Fibroblast of the aortic adventitia (primary cell): Measurements from ENCODE around the gene CFI. TPM values are rescaled to one million over a fixed set of nuclear protein-coding genes. Genes with fewer than 3 reads are reported as not detected.

ENCODE experiments used
- DNase-seq: peaks from one replicate; pipeline ENCODE4 v3.0.0-alpha.2; 2010; ENCODE audit warnings: low read depth
- H3K4me3 ChIP-seq: 2 replicates; pipeline ENCODE4 v1.5.1; 2011; ENCODE audit warnings: low read depth, mild to moderate bottlenecking, control low read depth, low read length, moderate library complexity
- total RNA-seq: library from RNA; depleted of rRNA; stranded (reverse); fragments of >200 nt; gene quantifications from 2 replicates; pipeline ENCODE4 v1.2.3, GENCODE V29; 2012; ENCODE audit warnings: low replicate concordance
- TF ChIP-seq, protein P1 (sequence below): IDR thresholded peaks from 2 replicates; pipeline ENCODE4 v1.5.1; 2011; ENCODE audit warnings: mild to moderate bottlenecking, low read length, control low read depth, inconsistent platforms; ENCODE audit not compliant: insufficient read depth

Gene CFI
- total RNA-seq, 1 donor = 17.6 TPM

DNA sequence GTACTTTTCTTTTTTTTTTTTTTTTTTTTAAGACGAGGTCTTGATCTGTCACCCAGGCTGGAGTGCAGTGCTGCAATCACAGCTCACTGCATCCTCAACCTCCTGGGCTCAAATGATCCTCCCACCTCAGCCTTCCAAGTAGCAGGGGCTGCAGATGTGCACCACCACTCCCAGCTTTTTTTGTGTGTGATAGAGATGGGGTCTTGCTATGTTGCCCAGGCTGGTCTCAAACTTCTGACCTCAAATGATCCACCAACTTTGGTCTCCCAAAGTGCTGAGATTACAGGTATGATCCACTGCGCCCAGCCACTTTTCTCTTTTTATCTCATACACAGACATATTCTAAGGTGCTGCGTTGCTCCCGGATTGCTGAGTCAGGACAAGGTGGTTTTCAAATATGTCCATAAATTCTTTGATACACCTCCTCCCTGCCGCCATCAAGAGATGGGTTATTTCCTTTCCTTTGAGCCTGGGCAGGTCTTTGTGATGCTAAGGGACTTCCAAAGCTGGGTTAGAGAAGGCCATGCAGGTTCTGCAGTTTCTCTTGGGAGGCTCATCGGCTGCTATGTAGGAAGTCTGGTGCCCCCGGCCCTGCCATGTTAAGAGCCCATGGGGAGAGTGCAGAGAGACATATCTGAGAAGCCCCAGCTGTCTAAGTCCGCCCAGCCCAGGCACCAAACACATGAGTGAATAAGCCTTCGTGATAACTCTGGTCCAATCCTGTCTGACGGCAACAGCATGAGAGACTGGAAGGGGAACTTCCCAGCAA is 63.5 kb downstream of the CFI start:
- DNase-seq = no peak
- no peak overlapping the region for H3K4me3 ChIP-seq
- TF ChIP-seq, protein P1, sequence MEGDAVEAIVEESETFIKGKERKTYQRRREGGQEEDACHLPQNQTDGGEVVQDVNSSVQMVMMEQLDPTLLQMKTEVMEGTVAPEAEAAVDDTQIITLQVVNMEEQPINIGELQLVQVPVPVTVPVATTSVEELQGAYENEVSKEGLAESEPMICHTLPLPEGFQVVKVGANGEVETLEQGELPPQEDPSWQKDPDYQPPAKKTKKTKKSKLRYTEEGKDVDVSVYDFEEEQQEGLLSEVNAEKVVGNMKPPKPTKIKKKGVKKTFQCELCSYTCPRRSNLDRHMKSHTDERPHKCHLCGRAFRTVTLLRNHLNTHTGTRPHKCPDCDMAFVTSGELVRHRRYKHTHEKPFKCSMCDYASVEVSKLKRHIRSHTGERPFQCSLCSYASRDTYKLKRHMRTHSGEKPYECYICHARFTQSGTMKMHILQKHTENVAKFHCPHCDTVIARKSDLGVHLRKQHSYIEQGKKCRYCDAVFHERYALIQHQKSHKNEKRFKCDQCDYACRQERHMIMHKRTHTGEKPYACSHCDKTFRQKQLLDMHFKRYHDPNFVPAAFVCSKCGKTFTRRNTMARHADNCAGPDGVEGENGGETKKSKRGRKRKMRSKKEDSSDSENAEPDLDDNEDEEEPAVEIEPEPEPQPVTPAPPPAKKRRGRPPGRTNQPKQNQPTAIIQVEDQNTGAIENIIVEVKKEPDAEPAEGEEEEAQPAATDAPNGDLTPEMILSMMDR = no peak

GRCh38 chr4:109735566-109736365 is 66.0 kb downstream of the CFI start:
- DNase-seq = peak; percentile 52
- TF ChIP-seq, protein P1 = no peak
- no peak overlapping the region for H3K4me3 ChIP-seq

DNA sequence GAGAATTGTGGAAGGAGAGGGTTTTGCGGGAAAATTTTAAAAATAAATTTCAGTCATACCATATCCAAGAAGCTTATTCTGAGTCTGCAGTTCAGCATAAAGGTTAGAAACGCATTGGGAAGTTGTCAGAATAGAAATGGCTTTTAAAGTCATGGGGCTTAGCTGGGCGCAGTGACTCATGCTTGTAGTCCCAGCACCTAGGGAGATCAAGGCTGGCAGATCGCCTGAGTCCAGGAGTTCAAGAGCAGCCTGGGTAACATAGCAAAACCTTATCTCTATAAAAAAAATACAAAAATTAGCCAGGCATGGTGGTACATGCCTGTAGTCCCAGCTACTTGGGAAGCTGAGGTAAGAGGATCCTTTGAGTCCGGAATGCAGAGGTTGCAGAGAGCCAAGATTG is 68.1 kb downstream of the CFI start:
- TF ChIP-seq, protein P1 = no peak
- no peak overlapping the region for H3K4me3 ChIP-seq
- DNase-seq = no peak

DNA sequence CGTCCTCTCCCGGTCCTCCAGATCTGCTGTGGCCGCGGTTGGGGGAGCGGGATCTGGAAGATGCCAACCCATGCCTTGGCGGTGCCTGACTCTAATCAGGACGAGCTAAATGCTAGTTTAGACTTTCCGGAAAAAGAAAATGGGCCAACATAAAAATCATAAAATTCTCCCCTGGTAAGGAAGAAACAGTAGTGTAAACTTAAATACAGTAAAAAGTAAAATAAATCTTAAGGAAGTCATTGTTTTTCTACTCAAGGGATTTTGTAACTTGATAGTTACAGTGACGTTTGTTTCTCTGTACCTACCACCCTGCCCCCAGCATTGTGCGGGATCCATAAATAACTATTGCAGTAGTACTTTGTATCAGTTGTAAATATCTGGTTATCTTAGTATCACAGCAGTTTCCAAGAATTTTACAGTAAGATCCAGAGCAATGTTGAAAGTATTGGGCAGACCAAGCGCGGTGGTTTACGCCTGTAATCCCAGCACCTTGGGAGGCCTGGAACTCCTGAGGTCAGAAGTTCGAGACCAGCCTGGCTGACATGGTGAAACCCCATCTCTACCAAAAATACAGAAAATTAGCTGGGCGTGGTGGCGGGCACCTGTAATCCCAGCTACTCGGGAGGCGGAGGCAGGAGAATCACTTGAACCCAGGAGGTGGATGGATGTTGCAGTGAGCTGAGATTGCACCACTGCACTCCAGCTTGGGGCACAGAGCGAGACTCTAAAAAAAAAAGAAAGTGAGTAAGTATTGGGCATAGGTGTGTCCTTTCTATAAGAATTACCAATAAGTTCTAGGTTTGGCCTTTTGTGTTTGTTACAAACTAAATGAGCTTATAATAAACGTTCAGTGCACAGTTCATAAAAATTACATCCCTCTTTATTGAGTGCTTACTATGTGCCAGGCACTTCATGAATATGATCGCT is 70.9 kb downstream of the CFI start:
- no peak for DNase-seq
- H3K4me3 ChIP-seq = peak overlapping the region; percentile 91
- TF ChIP-seq, protein P1 = no peak

GRCh38 chr4:109729718-109730618 is 71.8 kb downstream of the CFI start, which contains the start of gene PLA2G12A:
TSS of gene PLA2G12A (minus strand) at chr4:109730070. CDS start at chr4:109729809, 261 bp downstream.
- TF ChIP-seq, protein P1 = no peak
- peak within 1 kb of the TSS; percentile 91 for H3K4me3 ChIP-seq
- peak; percentile 55 for DNase-seq
